OCI-M2 (cell line): ENCODE results near the gene CSNK1G3.
"Not testable (repeated sequence)": the region's sequence is repeated elsewhere in the genome, so short reads cannot be mapped to it uniquely, and the experiment has no call there.

Experiments used
- DNase-seq: peaks from one replicate; lab custom pipeline; 2025; ENCODE audit not compliant: unreplicated experiment; lab: John Stamatoyannopoulos, UW

The CSNK1G3 gene

GRCh38 chr5:123511648-123512605 lies at the start of gene CSNK1G3:
TSS of gene CSNK1G3 (plus strand) at chr5:123512177. CDS start at chr5:123545664, 33,487 bp downstream.
- DNase-seq = peak; percentile 62

DNA sequence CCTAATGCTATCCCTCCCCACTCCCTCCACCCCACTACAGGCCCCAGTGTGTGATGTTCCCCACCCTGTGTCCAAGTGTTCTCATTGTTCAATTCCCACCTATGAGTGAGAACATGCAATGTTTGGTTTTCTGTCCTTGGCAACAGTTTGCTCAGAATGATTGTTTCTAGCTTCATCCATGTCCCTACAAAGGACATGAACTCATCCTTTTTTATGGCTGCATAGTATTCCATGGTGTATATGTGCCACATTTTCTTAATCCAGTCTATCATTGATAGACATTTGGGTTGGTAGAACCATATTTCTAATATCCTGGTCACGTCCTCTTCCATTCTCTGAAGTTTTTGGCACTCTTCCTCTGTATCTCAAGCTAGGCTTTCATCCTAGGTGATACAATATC lies 45.1 kb upstream of the CSNK1G3 start:
- not testable (repeated sequence) for DNase-seq

DNA sequence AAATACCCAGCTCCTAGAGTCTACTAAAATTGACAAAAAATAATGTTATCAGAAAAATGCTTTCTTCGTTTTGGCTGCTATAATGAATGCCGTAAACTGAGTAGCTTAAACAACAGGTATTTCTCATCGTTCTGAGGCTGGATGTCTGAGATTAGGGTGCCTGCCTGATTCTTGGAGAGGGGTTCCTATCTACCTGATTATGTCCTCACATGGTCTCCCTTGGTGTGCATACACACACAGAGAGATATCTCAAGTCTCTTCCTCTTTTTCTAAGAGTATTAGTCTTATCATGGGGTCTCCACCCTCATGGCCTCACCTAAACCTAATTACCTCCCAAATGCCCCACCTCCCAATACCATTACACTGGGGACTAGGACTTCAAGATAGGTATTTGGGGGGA lies 40.6 kb upstream of the CSNK1G3 start:
- no peak for DNase-seq

DNA sequence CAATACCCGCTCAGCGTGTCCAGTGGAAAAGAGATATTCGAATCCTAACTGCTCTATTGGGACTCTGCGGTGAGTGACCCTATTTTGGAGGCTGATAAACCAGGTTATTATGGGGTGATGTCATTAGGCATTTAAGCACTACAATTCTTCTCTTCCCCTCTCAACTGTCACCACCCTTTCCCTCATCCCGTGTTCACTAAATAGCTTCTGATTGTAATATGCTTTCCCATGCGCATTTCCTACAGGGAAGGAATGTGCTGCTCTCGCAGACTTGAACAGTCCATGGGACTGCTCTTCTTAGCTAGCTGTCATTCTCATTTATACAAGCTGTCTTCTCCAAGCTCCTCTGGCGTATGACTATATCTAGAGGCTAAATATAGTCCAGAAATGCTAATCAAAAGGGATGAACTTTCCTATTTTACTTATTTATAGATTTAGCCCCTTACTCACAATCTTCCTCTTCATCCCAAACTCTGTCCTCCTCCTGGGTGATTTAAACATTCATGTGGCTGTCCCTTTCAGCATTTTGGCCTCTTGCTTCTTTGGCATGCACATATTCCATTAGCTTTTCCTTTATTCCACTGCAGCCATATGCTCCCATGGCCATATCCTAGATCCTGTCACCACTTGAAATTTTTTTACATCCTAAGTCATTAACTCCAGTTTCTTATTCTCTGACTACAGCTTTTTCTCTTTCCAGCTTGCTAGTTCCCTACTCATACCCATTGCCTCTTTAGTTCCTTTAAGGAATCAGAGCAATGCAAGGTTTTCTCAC lies 39.6 kb upstream of the CSNK1G3 start:
- no peak for DNase-seq

GRCh38 chr5:123474228-123474627 lies 37.7 kb upstream of the CSNK1G3 start:
- no peak for DNase-seq

DNA sequence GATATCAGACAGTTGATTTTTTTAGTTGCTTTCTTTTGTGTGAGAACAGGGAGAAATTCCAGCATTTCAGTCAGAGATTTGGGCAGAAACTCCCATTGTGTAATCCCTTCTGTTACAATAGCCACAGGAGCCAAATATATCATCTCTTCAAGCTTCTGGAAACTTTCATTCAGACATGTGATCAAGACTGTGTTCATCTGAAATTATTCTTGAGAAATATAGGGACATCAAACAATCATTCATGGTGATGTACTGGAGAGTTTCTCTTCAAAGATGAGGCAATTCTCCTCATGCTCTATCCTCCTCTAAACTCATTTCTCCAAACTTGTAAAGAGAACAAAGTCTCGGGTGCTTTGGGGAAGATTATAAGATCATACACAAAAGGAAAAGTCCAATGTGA lies 35.2 kb upstream of the CSNK1G3 start:
- no peak for DNase-seq

DNA sequence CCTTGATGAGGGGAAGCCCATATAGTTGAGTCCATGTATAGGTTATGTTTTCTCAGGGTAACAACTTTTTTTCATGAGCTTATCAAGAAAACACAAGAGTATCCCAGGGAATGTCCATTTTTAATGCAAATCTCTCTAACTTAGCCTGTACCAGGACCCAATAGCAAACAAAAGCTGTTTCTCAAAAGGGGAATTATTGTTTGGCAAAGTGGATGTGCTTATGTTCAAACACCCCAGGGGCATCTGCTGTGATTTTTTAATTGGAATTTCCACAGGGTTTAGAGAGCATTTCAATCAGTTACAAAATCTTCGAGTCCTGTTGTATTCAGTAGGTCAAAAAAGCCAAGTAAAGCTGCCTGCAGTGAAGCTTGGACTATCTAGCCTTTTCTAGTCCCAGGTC lies 33.4 kb upstream of the CSNK1G3 start:
- DNase-seq = no peak

- no peak for DNase-seq
Observed at GRCh38 chr5:123482258-123482657, 29.7 kb upstream of the CSNK1G3 start.

- no peak for DNase-seq
Observed at GRCh38 chr5:123483446-123484077, 28.4 kb upstream of the CSNK1G3 start.

- no peak for DNase-seq
Observed at GRCh38 chr5:123485275-123485674, 26.7 kb upstream of the CSNK1G3 start.

- no peak for DNase-seq
Observed at GRCh38 chr5:123486951-123487655, 24.9 kb upstream of the CSNK1G3 start.

- no peak for DNase-seq
Observed at GRCh38 chr5:123490974-123491373, 21.0 kb upstream of the CSNK1G3 start.

- not testable (repeated sequence) for DNase-seq
Observed at GRCh38 chr5:123495211-123495610, 16.8 kb upstream of the CSNK1G3 start.

GRCh38 chr5:123496892-123497291 lies 15.1 kb upstream of the CSNK1G3 start:
- no peak for DNase-seq

GRCh38 chr5:123500471-123500870 lies 11.5 kb upstream of the CSNK1G3 start:
- DNase-seq = no peak

- DNase-seq = no peak
Observed at GRCh38 chr5:123502120-123502519, 9.9 kb upstream of the CSNK1G3 start.

GRCh38 chr5:123503299-123503698 lies 8.7 kb upstream of the CSNK1G3 start:
- DNase-seq = no peak

- no peak for DNase-seq
Observed at GRCh38 chr5:123505633-123506032, 6.3 kb upstream of the CSNK1G3 start.

GRCh38 chr5:123508441-123508840 lies 3.5 kb upstream of the CSNK1G3 start:
- DNase-seq = no peak

GRCh38 chr5:123511290-123511647 lies 708 bp upstream of the CSNK1G3 start:
- DNase-seq = no peak
